Stimulated activated CD4-positive, alpha-beta T cell treated with anti-CD3 and anti-CD28 coated beads, Interleukin-4, amount 100 ng/mL, for 1 hour (primary cell): ENCODE results near the gene AADACL2.
"Not testable (repeated sequence)": the region's sequence is repeated elsewhere in the genome, so short reads cannot be mapped to it uniquely, and the experiment has no call there.

Experiments
- DNase-seq: peaks from one replicate; pipeline ENCODE4 v3.0.0-alpha.2; 2020

AADACL2 gene

GRCh38 chr3:151733613-151734012 lies at the start of gene AADACL2:
AADACL2 (plus strand) TSS chr3:151733927; CDS start chr3:151734036, 109 bp downstream.
- DNase-seq = no peak

DNA sequence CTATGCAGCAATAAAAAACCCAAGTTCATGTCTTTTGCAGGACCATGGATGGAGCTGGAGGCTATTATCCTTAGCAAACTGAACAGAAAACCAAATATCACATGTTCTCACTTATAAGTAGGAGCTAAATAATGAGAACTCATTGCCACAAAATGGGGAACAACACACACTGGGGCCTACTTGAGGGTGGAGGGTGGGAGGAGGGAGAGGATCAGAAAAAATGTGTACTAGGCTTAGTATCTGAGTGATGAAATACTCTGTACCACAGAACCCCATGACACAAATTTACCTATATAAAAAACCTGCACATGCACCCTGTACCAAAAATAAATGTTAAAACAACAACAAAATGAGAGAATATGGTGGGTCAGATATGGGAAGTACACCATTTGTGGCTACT lies 49.6 kb upstream of the AADACL2 start:
- DNase-seq = no peak

- DNase-seq = no peak
Measured at GRCh38 chr3:151686257-151686656, 47.5 kb upstream of the AADACL2 start.

DNA sequence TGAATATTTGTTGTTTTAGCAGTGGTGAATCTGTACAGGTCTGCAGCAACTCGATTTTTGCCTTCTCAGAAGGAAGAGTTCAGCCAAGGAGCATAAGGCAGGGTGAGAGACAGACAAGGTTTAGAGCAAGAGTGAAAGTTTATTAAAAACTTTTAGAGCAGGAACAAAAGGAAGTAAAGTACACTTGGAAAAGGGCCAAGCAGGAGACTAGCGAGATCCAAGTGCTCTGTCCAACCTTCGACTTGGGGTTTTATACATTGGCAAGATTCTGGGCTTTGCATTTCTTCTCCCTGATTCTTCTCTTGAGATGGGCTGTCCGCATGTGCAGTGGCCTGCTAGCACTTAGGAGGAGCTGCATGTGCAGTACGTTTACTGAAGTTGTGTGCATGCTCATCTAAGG lies 46.7 kb upstream of the AADACL2 start:
- DNase-seq = no peak

- no peak for DNase-seq
Measured at GRCh38 chr3:151688571-151688970, 45.2 kb upstream of the AADACL2 start.

GRCh38 chr3:151690645-151691044 lies 43.1 kb upstream of the AADACL2 start:
- DNase-seq = no peak

- no peak for DNase-seq
Measured at GRCh38 chr3:151697496-151697895, 36.2 kb upstream of the AADACL2 start.

DNA sequence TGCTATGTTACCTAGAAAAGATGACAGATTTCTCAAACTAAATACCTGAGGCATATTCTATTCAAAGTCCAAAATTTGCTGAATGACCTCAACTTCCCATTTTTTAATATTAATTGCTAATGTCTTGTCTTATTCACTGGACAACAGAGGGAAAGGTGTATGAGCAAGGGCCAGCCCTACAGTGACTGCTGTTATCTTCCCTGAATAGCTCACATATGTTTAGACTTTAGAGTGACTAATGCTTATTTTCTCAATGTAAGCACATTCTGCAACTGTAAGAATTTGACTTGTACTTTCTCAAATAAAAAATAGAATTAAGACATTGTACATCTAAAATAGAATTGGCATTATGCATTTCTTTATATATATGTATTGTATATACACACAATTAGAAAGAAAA lies 26.5 kb upstream of the AADACL2 start:
- DNase-seq = no peak

- no peak for DNase-seq
Measured at GRCh38 chr3:151708868-151709267, 24.9 kb upstream of the AADACL2 start.

GRCh38 chr3:151709847-151710246 lies 23.9 kb upstream of the AADACL2 start:
- DNase-seq = no peak

- no peak for DNase-seq
Measured at GRCh38 chr3:151721294-151721693, 12.4 kb upstream of the AADACL2 start.

DNA sequence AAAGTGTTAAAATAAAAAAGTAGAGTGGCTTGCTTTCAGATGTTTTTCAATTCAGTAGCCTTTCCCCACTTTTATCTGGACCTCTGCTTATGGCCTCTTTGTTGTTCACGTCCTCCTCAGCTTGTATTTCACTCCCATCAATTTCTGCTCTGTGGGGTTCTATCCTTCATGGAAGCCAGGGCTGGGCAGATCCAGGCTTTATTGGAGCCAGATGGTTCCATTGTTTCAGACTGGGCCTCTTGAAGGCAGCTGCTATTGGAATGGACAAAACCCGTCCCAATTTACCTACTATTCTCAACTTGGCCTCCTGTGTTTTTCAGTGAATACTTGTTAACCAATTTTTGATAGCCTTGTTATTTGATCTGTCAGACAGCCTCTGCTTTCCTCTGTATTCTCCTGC lies 10.9 kb upstream of the AADACL2 start:
- DNase-seq = no peak

DNA sequence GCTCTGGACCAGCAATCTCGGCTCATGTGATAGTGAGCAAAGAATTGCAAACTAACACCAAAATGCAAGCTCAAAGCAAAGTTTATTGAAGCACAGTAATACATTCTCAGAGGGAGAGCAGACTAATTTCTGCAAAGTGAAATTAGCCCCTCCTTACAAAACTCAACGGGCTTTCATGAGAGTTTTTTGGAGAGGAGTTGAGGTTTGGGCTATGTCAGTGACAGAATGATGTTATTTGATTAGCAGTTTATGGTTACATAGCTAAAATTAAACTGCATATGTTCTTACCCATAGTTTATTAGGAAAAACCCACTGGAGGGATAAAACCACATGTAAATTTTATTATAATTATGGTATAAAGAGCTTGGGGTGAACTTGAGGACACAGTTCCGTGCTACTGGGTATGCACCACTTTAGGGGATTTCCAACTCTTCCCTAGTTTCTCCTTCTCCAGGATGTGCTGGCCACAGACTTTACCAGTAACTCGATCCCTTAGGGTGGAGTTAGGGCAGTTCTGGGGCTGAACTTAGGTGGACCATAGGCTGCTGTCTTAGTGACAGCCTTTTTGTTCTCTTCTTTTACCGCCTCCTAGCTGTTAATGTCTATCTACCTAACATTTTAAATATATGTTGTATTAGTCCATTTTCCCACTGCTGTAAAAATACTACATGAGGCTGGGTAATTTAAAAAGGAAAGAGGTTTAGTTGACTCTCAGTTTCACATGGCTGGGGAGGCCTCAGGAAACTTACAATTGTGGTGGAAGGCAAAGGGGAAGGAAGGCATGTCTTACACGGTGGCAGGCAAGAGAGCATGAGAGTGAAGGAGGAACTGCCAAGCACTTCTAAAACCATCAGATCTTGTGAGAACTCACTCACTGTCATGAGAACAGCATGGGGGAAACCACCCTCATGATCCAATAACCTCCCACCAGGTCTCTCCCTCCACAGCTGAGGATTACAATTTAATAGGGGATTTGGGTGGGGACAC lies 8.9 kb upstream of the AADACL2 start:
- no peak for DNase-seq

GRCh38 chr3:151726016-151726415 lies 7.7 kb upstream of the AADACL2 start:
- no peak for DNase-seq

- no peak for DNase-seq
Measured at GRCh38 chr3:151732861-151733260, 866 bp upstream of the AADACL2 start.

GRCh38 chr3:151740581-151740980 lies 6.9 kb downstream of the AADACL2 start:
- DNase-seq = no peak

DNA sequence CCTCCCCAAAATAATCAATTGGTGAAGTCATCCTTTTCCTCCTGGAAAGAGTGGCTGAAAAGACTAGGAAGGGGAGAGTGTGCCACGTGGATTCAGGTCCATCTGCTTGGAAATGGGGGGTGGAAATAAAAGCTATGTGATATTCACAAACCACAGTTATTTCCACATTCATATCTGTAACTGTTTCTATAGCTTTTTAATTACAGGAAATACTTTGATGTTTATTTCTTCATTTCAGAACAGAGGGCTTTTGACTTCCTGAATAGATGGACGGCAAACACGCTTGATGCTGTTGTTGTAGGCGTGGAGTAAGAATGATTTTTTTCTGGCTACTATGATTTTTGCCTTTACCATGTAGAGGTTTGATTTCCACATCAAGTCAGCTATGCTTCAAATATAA lies 10.1 kb downstream of the AADACL2 start:
- DNase-seq = no peak

DNA sequence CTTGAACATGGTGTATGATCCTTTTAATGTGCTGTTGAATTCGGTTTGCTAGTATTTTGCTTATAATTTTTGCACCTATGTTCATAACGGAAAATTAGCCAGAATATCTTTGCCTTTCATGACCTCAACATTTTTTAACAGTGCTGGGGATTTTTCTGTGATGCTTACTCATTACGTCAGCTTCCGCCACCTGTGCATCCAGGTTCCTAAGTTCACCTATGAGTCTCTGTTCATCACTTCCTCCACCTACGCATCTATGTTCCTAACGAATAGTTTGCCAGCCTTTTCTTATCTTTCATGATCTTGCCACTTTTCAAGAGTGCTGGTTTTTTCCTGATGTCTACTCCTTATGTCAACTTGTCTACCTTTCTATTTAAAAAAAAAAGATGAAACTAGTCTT lies 16.5 kb downstream of the AADACL2 start:
- no peak for DNase-seq

- no peak for DNase-seq
Measured at GRCh38 chr3:151750678-151751077, 17.0 kb downstream of the AADACL2 start.

DNA sequence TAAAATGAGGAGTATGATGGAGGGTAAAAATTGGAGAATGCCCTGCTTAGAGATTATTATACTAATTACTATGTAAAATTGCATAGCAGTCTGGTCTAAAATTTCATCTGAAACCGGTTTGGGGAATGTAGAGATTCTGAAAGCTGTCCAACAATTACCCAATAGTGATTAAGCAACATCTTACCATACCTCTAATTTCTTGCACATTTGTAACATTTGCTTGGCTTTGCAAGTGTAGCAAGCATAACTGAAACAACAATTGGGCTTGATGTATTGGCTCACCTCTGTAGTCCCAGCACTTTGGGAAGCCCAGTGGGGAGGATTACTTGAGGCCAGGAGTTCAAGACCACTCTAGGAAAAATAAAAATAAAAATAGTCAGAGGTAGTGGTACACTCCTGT lies 17.4 kb downstream of the AADACL2 start:
- DNase-seq = no peak

DNA sequence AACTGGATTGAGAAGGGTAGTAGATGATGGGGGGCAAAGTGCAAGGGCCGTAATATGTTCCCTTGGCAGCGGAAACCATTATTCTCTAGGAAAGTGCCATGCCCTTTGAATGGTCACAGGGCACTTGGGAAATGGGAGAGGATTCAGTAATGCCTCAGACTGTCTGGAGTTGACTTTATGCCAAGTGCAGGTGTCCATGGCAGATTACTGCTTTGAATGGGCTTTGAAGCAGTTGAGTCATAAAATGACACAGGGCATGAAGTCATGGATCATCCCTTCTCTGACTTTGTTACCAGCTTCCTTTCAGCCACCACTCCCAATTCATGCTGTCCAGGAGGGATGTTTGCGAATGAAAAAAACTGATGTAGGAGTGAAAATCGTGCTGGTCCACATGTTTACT lies 20.1 kb downstream of the AADACL2 start:
- DNase-seq = no peak

DNA sequence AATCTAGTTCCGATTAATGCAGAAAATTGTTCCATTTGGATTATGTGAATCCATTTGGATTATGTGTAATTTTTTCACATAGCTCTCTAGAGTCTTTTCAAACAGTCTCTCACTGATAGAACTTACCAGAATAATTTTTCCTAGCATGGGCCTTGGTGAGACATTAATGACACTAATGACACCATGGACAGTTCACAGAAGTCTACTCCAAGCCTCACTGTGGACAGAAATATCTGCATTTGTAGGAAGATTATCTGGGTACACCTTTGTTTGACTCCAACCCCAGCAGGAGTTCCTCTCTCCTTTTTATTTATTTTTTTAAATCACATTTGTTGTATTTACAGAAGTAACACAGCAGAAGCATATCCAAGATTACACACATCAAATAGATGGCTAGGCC lies 27.9 kb downstream of the AADACL2 start:
- DNase-seq = no peak

DNA sequence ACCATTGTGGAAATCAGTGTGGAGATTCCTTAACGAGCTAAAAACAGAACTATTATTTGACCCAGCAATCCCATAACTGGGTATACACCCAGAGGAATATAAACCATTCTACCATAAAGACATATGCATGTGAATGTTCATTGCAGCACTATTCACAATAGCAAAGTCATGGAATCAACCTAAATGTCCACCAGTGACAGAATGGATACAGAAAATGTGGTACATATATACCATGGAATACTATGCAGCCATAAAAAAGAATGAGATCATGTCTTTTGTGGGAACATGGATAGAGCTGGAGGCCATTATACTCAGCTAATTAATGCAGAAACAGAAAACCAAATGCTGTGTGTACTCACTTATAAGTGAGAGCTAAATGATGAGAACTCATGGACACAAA lies 31.0 kb downstream of the AADACL2 start:
- not testable (repeated sequence) for DNase-seq

GRCh38 chr3:151765685-151766084 lies 32.0 kb downstream of the AADACL2 start:
- DNase-seq = no peak

DNA sequence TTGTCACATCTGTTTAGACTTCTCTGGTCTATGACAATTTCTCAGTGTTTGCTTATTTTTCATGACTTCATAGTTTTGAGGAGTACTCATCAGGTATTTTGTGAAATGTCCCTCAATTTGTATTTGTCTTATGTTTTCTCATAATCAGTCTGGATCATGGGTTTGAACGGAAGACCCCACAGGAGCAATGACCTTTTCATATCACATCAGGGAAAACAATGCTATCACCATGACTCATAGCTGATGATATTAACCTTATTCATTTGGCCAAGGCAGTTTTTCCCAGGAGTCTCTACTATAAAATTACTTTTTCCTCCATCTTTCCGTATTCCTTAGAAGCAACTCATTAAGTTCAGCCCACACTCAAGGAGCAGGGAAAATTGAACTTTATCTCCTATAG lies 32.7 kb downstream of the AADACL2 start:
- DNase-seq = no peak
